ENCODE data around the gene SLC2A14.
"Not testable (repeated sequence)": the region's sequence is repeated elsewhere in the genome, so short reads cannot be mapped to it uniquely, and the experiment has no call there.

Gene SLC2A14

DNA sequence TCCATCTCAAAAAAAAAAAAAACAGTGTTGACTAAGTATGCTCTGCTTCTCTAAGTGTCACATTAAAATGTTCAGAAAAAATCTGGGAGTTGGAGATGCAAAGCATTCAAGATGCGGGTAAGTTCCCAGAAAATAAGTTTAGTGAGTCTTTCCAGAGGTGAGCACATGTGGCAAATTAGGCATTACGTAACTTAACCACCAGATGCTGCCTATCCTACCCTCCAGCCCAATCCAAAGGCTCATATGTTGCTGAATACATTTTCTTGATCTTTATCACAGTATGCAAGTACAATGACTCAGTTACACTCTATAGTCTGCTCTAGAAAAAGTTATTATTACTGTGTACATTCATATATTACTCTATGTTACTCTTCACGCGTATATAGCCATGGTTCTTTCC is 3.6 kb downstream of the SLC2A14 start:
- no peak for DNase-seq (ENCODE audit: low read depth)

GRCh38 chr12:7868391-7868790 is 4.3 kb downstream of the SLC2A14 start:
- no peak for DNase-seq (ENCODE audit: low read depth)

DNA sequence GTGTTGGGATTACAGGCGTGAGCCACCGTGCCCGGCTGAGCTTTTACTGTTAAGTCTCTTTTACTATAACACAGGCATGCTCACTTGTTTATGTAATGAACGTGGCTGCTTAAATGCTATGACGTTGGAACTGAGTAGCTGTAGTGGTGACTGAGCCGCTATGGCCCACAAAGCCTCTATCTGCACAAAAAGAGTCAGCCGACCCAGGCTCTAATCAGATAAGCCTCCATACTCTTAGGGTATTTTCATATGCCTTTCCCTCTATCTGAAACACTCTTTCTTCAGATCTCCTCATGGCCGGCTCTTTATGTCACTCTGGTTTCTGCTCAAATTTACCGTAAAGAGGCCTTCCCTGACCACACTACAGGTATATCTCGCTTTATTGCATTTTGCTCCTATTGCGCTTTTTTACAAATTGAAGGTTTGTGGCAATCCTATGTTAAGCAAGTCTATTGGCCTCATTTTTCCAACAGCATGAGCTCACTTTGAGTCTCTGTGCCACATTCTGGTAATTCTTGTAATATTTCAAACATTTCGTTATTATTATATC is 8.0 kb downstream of the SLC2A14 start:
- no peak for DNase-seq (ENCODE audit: low read depth)

- DNase-seq (ENCODE audit: low read depth): peak; percentile 7
Measured at GRCh38 chr12:7862814-7863348, 9.8 kb downstream of the SLC2A14 start.

- not testable (repeated sequence) for DNase-seq (ENCODE audit: low read depth)
Measured at GRCh38 chr12:7862301-7862700, 10.4 kb downstream of the SLC2A14 start.

DNA sequence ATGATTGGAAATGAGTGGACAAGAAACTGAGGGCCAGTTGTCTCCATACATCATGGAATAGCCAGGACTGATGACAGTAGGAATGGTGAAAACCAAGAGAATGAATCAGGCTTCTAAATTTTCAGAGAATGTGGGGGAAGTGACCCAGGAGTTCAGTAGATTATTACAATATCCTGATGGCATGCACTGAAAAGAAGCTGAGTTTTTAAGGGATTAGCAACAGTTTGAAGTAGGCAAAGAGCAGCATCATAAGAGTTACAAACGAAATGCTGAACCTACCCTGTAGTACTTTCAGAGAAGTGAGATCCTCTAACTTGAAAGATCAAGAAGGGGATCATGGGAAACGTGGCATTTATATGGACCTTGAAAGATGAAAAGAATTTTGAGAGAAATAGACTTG is 13.2 kb downstream of the SLC2A14 start:
- no peak for DNase-seq (ENCODE audit: low read depth)

DNA sequence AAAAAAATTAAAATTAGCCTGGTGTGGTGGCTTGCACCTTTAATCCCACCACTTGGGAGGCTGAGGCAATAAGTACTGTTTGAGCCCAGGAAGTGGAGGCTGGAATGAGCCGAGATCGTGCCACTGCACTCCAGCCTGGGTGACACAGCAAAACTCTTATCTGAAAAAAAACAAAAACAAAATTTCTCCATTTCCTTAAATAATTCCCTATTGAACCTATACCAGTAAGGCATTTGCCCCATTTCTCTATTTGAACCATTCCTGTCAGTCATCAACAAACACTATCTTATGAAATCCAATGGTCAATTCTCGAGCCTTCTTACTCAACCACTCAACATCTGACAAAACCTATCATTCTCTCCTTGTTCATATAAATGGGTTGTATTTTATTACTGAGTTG is 14.7 kb downstream of the SLC2A14 start:
- no peak for DNase-seq (ENCODE audit: low read depth)

- no peak for DNase-seq (ENCODE audit: low read depth)
Measured at GRCh38 chr12:7856516-7856915, 16.2 kb downstream of the SLC2A14 start.

GRCh38 chr12:7853557-7853956 is 19.2 kb downstream of the SLC2A14 start:
- DNase-seq (ENCODE audit: low read depth): no peak

DNA sequence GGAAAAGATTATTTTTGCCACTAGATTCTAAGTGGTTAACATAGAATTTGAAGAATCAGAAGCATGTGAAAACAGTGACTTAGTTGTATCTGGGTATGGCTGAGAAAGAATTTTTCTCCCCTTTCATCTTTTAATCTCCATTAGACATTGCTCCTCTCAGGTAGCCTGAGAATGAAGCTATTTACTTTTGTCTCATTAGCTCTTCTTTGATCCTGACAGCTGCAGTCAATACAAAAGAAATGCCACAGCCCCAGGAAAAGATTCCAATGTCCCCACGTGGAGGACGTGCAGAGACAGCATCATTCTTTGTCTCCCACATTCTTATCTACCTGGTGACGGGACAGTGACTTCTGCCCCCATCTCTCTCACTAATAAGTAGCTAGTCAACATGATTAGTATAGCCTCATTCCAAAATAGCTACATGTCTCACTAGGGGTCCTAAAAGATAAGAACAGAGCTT is 21.1 kb downstream of the SLC2A14 start:
- DNase-seq (ENCODE audit: low read depth): not testable (repeated sequence)

- not testable (repeated sequence) for DNase-seq (ENCODE audit: low read depth)
Measured at GRCh38 chr12:7850099-7850498, 22.6 kb downstream of the SLC2A14 start.

GRCh38 chr12:7848098-7848422 is 24.7 kb downstream of the SLC2A14 start:
- DNase-seq (ENCODE audit: low read depth): not testable (repeated sequence)

DNA sequence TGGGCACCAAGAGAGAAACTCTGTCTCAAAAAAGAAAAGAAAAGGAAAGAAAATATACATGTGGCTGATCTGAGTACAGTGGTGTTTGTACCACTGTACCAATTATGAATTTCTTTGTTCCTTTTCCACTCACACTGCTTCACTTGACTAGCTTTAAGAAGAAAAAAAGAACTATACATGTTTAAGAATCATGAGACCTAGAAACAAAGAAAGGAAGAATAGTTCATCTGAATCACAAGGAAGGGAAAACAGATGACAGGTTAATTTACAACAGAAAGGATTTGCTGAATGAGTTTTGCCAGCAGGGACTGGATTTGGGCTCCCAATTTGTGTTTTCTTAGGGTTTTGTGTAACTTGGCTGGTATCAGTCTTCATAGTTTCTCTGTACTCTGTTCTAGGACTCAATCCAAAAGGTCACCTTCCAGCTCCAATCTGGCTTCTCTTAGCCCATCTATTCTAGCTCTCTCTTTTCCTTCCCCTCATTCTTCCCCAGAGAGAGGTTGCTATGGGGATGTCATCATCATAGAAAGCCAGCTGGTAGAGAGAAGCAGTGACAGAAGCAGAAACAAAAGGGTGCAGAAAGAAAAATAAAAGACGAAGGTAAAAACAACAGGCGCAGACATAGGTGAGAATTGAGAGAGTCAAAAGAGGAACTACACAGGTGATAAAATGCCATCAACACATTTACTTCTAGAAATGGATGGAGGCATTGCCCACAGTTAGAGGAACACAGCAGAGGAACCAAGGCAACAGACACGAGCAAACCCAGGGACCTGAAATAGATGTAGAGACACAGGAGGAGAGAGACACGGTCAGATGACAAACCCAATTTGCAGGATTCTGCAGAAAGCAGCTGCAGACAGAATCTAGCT is 25.3 kb downstream of the SLC2A14 start:
- not testable (repeated sequence) for DNase-seq (ENCODE audit: low read depth)

DNA sequence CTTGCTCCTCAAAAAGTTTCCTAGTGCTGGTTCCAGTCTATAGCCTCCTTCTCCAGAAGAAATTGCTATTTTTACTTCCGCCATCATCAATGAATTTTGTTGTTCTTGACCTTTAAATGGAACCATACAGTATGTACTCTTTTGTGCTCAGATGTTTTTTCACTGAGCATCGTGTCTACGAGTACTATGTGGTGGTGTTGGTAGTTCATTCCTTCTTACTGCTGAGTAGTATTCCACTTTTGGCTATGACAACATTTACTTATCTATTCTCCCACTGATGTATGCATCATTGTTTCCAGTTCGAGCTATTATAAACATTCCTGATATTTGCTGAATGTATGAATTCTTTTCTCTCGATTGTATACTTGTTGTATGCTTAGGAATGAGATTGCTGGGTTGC is 28.6 kb downstream of the SLC2A14 start:
- no peak for DNase-seq (ENCODE audit: low read depth)

DNA sequence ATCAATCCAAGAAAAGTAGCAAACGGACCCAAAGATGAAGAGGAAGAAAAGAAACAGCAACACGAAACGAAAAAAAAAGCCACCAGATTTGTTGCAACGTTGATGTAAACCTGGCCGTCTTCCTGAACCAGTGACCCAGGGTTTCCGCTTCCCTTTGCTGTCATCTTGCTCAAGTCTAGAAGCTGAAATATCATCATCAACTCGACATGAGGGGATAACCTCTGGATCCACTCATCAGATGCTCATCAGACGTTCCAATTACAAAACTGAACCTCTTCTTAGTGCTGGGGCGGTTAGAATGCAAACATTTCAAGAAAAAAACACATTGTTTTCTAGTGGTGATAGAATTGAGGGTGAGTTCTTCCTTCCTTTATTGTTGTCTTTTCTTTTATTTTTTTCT is 29.1 kb downstream of the SLC2A14 start:
- DNase-seq (ENCODE audit: low read depth): not testable (repeated sequence)

- DNase-seq (ENCODE audit: low read depth): not testable (repeated sequence)
Measured at GRCh38 chr12:7843149-7843548, 29.6 kb downstream of the SLC2A14 start.

DNA sequence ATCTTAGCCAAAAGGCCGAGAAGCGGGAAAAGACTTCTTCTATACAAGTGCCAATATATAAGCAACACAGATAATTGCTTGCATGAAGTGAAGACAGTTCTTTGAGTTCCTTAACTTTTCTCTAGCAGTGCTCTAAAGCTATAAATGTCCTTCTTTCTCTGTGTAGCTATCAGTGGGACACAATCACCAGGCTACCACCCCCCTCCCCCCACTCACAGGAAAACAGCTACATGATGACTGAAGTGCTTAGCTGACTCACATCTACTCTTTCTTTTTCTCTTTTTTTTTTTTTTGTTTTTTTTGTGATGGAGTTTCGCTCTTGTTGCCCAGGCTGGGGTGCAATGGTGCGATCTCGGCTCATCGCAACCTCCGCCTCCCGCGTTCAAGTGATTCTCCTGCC is 30.3 kb downstream of the SLC2A14 start:
- DNase-seq (ENCODE audit: low read depth): not testable (repeated sequence)

DNA sequence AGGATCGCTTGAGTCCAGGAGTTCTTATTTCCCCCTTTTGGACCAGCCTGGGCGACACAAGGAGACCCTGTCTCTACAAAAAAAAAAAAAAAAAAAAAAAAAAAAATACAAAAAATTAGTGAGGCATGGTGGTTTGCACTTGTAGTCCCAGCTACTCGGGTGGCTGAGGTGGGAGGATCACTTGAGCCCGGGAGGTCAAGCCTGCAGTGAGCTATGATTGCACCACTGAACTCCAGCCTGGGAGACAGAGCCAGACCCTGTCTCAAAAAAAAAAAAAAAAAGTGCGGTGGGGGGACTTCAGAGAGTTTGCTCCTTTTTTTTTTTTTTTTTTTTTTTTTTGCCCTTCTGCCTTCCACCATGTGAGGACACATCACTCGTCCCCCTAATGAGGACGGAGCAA is 32.9 kb downstream of the SLC2A14 start:
- DNase-seq (ENCODE audit: low read depth): not testable (repeated sequence)

DNA sequence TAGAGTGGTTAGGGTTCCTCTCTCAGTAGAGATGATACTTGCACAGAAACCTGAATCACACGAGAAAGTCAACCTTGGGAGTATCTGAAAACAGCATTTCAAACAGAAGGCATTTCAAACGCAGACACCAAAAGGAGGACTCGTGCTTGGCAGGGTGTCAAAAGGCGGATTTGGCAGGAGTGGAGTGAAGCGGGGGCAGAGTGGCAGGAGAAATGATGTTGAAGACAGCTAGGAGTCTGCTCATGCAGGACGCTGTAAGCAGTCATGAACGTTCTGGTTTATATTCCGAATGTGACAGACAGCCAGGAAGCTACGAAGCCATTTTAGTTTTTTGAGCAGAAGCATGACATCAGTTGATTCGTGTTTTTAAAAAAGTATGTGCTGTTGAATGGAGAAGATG is 33.5 kb downstream of the SLC2A14 start:
- DNase-seq (ENCODE audit: low read depth): not testable (repeated sequence)

GRCh38 chr12:7837366-7837765 is 35.3 kb downstream of the SLC2A14 start:
- DNase-seq (ENCODE audit: low read depth): no peak

DNA sequence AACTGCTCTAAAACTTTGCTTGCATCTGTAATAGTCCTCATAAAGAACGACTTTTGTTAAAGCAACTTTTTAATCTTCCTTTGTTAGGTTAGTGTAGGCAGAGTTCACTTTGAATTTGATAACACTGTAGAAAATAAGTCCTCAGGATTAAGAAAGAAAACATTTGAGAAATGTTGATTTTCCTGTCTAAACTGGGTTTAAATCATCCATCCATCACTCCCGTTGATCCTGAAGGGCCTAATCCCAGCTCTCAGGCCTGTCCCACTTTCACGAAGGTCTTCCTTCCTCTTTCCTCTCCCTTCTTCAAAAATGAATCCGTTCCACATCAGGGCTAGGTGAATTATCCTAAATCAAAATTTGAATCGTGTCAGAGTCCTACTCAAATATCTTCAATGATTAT is 36.9 kb downstream of the SLC2A14 start:
- no peak for DNase-seq (ENCODE audit: low read depth)

DNA sequence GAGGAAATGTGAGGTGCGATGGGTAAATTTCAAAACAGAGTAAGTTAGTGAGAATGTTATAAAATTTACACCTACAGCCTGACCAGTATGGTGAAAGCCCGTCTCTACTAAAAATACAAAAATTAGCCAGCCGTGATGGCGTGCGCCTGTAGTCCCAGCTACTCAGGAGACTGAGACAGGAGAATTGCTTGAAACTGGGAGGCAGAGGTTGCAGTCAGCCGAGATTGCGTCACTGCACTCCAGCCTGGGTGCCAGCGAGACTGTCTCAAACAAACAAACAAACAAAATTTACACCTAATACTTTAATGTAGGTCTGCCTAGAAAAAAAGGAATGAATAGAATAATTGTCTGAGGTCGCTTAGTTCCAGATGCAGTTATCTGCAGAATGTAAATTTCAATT is 37.6 kb downstream of the SLC2A14 start:
- DNase-seq (ENCODE audit: low read depth): no peak

- DNase-seq (ENCODE audit: low read depth): no peak
Measured at GRCh38 chr12:7834701-7835100, 38.0 kb downstream of the SLC2A14 start.

Measured in stimulated activated CD8-positive, alpha-beta memory T cell treated with anti-CD3 and anti-CD28 coated beads, Interleukin-12 subunit alpha, Interleukin-12 subunit beta, amount 100 ng/mL, for 1 hour (primary cell).